Esophagus muscularis mucosa (tissue), 4 donors: ENCODE data around the gene CACHD1. TPM values are rescaled to one million over a fixed set of nuclear protein-coding genes. Genes with fewer than 3 reads are reported as not detected.

Experiments used
- DNase-seq: peaks from one replicate; pipeline ENCODE4 v3.0.0-alpha.2; 2017; ENCODE audit errors: extremely low spot score
- H3K27ac ChIP-seq, 4 donors: fragments of 200-600 bp; sonication (generic); replicated peaks in 1 of 4; 1 replicate in 3 of 4; 2 replicates in 1 of 4; pipeline ENCODE4 v1.5.1; 2016 to 2019; ENCODE audit warnings: mild to moderate bottlenecking in 1 of 4
- H3K27me3 ChIP-seq, 4 donors: fragments of 200-600 bp; sonication (generic); one replicate each; pipeline versions ENCODE4 v1.5.1 to v1.6.0; 2016 to 2019
- H3K36me3 ChIP-seq, 4 donors: fragments of 200-600 bp; sonication (generic); one replicate each; pipeline ENCODE4 v1.5.1; 2016 to 2019
- H3K4me1 ChIP-seq, 4 donors: fragments of 200-600 bp; sonication (generic); one replicate each; pipeline ENCODE4 v1.5.1; 2016 to 2019
- H3K4me3 ChIP-seq, 4 donors: fragments of 200-600 bp; sonication (generic); 1 replicate in 2 of 4; 2 replicates in 2 of 4; pipeline ENCODE4 v1.5.1; 2016 to 2019; ENCODE audit warnings: mild to moderate bottlenecking in 4 of 4, moderate library complexity in 1 of 4
- H3K9me3 ChIP-seq, 4 donors: fragments of 200-600 bp; sonication (generic); 1 replicate in 3 of 4; 2 replicates in 1 of 4; pipeline ENCODE4 v1.5.1; 2016 to 2019
- CTCF ChIP-seq, 3 experiments: fragments of 200-600 bp in 2 of 3; fragments of 450-650 bp in 1 of 3; sonication (generic) in 2 of 3; IDR thresholded peaks; one replicate each; pipeline ENCODE4 v1.5.1; 2017 to 2019; ENCODE audit warnings: antibody characterized with exemption in 3 of 3, mild to moderate bottlenecking in 2 of 3, moderate library complexity in 1 of 3
- EP300 ChIP-seq: sonication (generic); formaldehyde crosslinking; IDR thresholded peaks from one replicate; pipeline ENCODE4 v1.6.1; 2017; ENCODE audit warnings: antibody characterized with exemption
- POLR2A ChIP-seq: fragments of 450-650 bp; IDR thresholded peaks from one replicate; pipeline ENCODE4 v1.6.1; 2017; ENCODE audit warnings: antibody characterized with exemption, moderate library complexity, mild to moderate bottlenecking, low read depth
- POLR2AphosphoS5 ChIP-seq, 2 donors: sonication (generic); formaldehyde crosslinking; IDR thresholded peaks; one replicate each; pipeline ENCODE4 v1.6.1; 2017; ENCODE audit warnings: antibody characterized with exemption in 2 of 2
- WGBS: methylation state at CpG from one replicate; pipeline ENCODE4 v1.1.5; 2018; 5-methylcytosine and 5-hydroxymethylcytosine counted together
- intact Hi-C: fragments of 100-400 bp; cut with DNase I; formaldehyde crosslinking; loops from one replicate; pipeline ENCODE4 v1.15.1; 2023
- total RNA-seq, 4 donors: library from RNA; depleted of rRNA; stranded (reverse); fragments of >200 nt; gene quantifications; one replicate each; pipeline versions ENCODE4 v1.1.0 to v1.2.1, GENCODE V29; 2016

Gene CACHD1
- total RNA-seq, 4 donors from 2014 or later: 6.6 to 10.7 (median 10.1) TPM

GRCh38 chr1:64550510-64550909 is 80.6 kb downstream of the CACHD1 start:
- TF ChIP-seq POLR2AphosphoS5 (IDR thresholded peaks at IDR 0.05) (no peak), EP300 (no peak), CTCF (IDR thresholded peaks at IDR 0.05) (no peak), POLR2A (no peak)
- peaks cover 0 to 28% (median 24%) of the 10 kb centered on the region in 4 donors for H3K4me1 ChIP-seq
- H3K27ac ChIP-seq: no peak overlapping the region
- H3K4me3 ChIP-seq: no peak overlapping the region
- DNase-seq: no peak
- H3K36me3 ChIP-seq: no peaks in the 10 kb centered on the region
- H3K9me3 ChIP-seq: no peaks in the 10 kb centered on the region
- H3K27me3 ChIP-seq: no peaks in the 10 kb centered on the region
- intact Hi-C loops: no loop called here
- 82% methylated on average over 5 of the region's 5 CpGs for WGBS

- Histone ChIP-seq H3K9me3 (no peaks in the 10 kb centered on the region), H3K27me3 (no peaks in the 10 kb centered on the region), H3K4me3 (no peak overlapping the region), H3K4me1 (peaks cover 0 to 25% (median 19%) of the 10 kb centered on the region in 4 donors), H3K27ac (no peak overlapping the region), H3K36me3 (no peaks in the 10 kb centered on the region)
- no peak for TF ChIP-seq EP300
- no peak for TF ChIP-seq CTCF (IDR thresholded peaks at IDR 0.05)
- no peak for TF ChIP-seq POLR2AphosphoS5 (IDR thresholded peaks at IDR 0.05)
- TF ChIP-seq POLR2A: no peak
- intact Hi-C loops: no loop called here
- WGBS: 80% methylated on average over 4 of the region's 4 CpGs
- no peak for DNase-seq
Observed at GRCh38 chr1:64550946-64551605, 81.1 kb downstream of the CACHD1 start.

- no peaks in the 10 kb centered on the region for H3K36me3 ChIP-seq
- H3K27ac ChIP-seq: no peak overlapping the region
- H3K9me3 ChIP-seq: no peaks in the 10 kb centered on the region
- H3K4me3 ChIP-seq: no peak overlapping the region
- TF ChIP-seq EP300: no peak
- no peak for TF ChIP-seq CTCF (IDR thresholded peaks at IDR 0.05)
- TF ChIP-seq POLR2AphosphoS5 (IDR thresholded peaks at IDR 0.05): no peak
- no peak for TF ChIP-seq POLR2A
- intact Hi-C loops: no loop called here
- H3K27me3 ChIP-seq: no peaks in the 10 kb centered on the region
- H3K4me1 ChIP-seq: peaks cover 0 to 20% (median 13%) of the 10 kb centered on the region in 4 donors
- no peak for DNase-seq
- 76% methylated on average over 4 of the region's 4 CpGs for WGBS
Observed at GRCh38 chr1:64553285-64553684, 83.4 kb downstream of the CACHD1 start.

GRCh38 chr1:64555947-64556346 is 86.0 kb downstream of the CACHD1 start:
- no peaks in the 10 kb centered on the region for H3K27me3 ChIP-seq
- intact Hi-C loops: no loop called here
- H3K4me1 ChIP-seq: peaks cover 0 to 4% (median 0%) of the 10 kb centered on the region in 4 donors
- DNase-seq: no peak
- TF ChIP-seq POLR2A: no peak
- TF ChIP-seq EP300: no peak
- TF ChIP-seq POLR2AphosphoS5 (IDR thresholded peaks at IDR 0.05): no peak
- TF ChIP-seq CTCF (IDR thresholded peaks at IDR 0.05): no peak
- peaks cover 0 to 10% (median 0%) of the 10 kb centered on the region in 4 donors for H3K36me3 ChIP-seq
- H3K9me3 ChIP-seq: no peaks in the 10 kb centered on the region
- no peak overlapping the region for H3K27ac ChIP-seq
- 84% methylated on average over 1 of the region's 1 CpG for WGBS
- H3K4me3 ChIP-seq: no peak overlapping the region

- 96% methylated on average over 2 of the region's 2 CpGs for WGBS
- H3K27ac ChIP-seq: no peak overlapping the region
- TF ChIP-seq EP300 (no peak), POLR2AphosphoS5 (IDR thresholded peaks at IDR 0.05) (no peak), POLR2A (no peak), CTCF (IDR thresholded peaks at IDR 0.05) (no peak)
- H3K4me3 ChIP-seq: no peak overlapping the region
- intact Hi-C loops: no loop called here
- H3K4me1 ChIP-seq: peaks cover 0 to 8% (median 0%) of the 10 kb centered on the region in 4 donors
- no peaks in the 10 kb centered on the region for H3K27me3 ChIP-seq
- DNase-seq: no peak
- H3K9me3 ChIP-seq: peaks cover 0 to 11% (median 7%) of the 10 kb centered on the region in 4 donors
- H3K36me3 ChIP-seq: peaks cover 0 to 10% (median 0%) of the 10 kb centered on the region in 4 donors
Observed at GRCh38 chr1:64561993-64562392, 92.1 kb downstream of the CACHD1 start.
